Activated T-helper 17 cell treated with anti-CD3 and anti-CD28 coated beads, Interleukin-2, amount 50 U/mL, for 72 hours (primary cell): ENCODE data around the gene CCDC74A. TPM values are rescaled to one million over a fixed set of nuclear protein-coding genes. Genes with fewer than 3 reads are reported as not detected.
"Not testable (repeated sequence)": the region's sequence is repeated elsewhere in the genome, so short reads cannot be mapped to it uniquely, and the experiment has no call there.

ENCODE experiments used
- ATAC-seq: fragments of 150-1000 bp; cut with Tn5 transposase; replicated peaks from 2 replicates; pipeline ENCODE4 v1.10.0; 2021; ENCODE audit warnings: mild to moderate bottlenecking, moderate library complexity
- H3K27ac Mint-ChIP-seq: one replicate; pipeline ENCODE4 v1.8.0; 2022; ENCODE audit warnings: mixed read lengths
- H3K27me3 Mint-ChIP-seq: one replicate; pipeline ENCODE4 v1.8.0; 2022; ENCODE audit warnings: mixed read lengths
- H3K36me3 Mint-ChIP-seq: one replicate; pipeline ENCODE4 v1.8.0; 2022; ENCODE audit warnings: low read depth, mild to moderate bottlenecking, mixed read lengths
- H3K4me1 Mint-ChIP-seq: one replicate; pipeline ENCODE4 v1.8.0; 2022; ENCODE audit warnings: mixed read lengths
- H3K4me3 Mint-ChIP-seq: one replicate; pipeline ENCODE4 v1.8.0; 2022; ENCODE audit warnings: mild to moderate bottlenecking, mixed read lengths
- H3K9me3 Mint-ChIP-seq: one replicate; pipeline ENCODE4 v1.8.0; 2022; ENCODE audit warnings: mixed read lengths
- total RNA-seq, 2 donors: library from RNA; stranded (reverse); gene quantifications; one replicate each; pipeline ENCODE4 v1.2.3, GENCODE V29; 2022

Gene CCDC74A
- total RNA-seq = 1 to 10 TPM; 2.7 to 5.9 TPM

- H3K9me3 Mint-ChIP-seq, H3K36me3 Mint-ChIP-seq, H3K27me3 Mint-ChIP-seq, H3K4me1 Mint-ChIP-seq: not testable (repeated sequence)
- peak; percentile 95 for ATAC-seq
- Mint-ChIP-seq H3K27ac (peak within 1 kb of the TSS; percentile 84), H3K4me3 (peak within 1 kb of the TSS; percentile 85)
Observed at GRCh38 chr2:131527131-131528001, at the start of gene CCDC74A. Gene CCDC74A, plus strand, starts transcription at chr2:131527888. Its CDS starts 83 bp downstream, at chr2:131527971.

- ATAC-seq, H3K4me3 Mint-ChIP-seq, H3K4me1 Mint-ChIP-seq, H3K27me3 Mint-ChIP-seq, H3K36me3 Mint-ChIP-seq, H3K9me3 Mint-ChIP-seq, H3K27ac Mint-ChIP-seq: not testable (repeated sequence)
Observed at GRCh38 chr2:131478074-131478849, 49.4 kb upstream of the CCDC74A start.

GRCh38 chr2:131478850-131479461 is 48.7 kb upstream of the CCDC74A start:
- not testable (repeated sequence) for H3K4me3 Mint-ChIP-seq, H3K36me3 Mint-ChIP-seq, H3K27ac Mint-ChIP-seq, H3K4me1 Mint-ChIP-seq, H3K9me3 Mint-ChIP-seq, H3K27me3 Mint-ChIP-seq
- ATAC-seq = peak; percentile 12

DNA sequence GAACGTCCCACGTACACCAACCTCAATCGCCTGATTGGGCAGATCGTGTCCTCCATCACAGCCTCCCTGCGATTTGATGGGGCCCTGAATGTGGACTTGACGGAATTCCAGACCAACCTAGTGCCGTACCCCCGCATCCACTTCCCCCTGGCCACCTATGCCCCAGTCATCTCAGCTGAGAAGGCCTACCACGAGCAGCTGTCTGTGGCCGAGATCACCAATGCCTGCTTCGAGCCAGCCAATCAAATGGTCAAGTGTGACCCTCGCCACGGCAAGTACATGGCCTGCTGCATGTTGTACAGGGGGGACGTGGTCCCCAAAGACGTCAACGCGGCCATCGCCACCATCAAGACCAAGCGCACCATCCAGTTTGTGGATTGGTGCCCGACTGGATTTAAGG is 47.3 kb upstream of the CCDC74A start:
- not testable (repeated sequence) for H3K4me3 Mint-ChIP-seq, H3K36me3 Mint-ChIP-seq, H3K27ac Mint-ChIP-seq, H3K9me3 Mint-ChIP-seq, H3K4me1 Mint-ChIP-seq, H3K27me3 Mint-ChIP-seq, ATAC-seq

GRCh38 chr2:131482506-131483155 is 45.1 kb upstream of the CCDC74A start:
- peaks cover 21% of the 10 kb centered on the region for H3K36me3 Mint-ChIP-seq
- not testable (repeated sequence) for H3K27me3 Mint-ChIP-seq, H3K4me3 Mint-ChIP-seq

DNA sequence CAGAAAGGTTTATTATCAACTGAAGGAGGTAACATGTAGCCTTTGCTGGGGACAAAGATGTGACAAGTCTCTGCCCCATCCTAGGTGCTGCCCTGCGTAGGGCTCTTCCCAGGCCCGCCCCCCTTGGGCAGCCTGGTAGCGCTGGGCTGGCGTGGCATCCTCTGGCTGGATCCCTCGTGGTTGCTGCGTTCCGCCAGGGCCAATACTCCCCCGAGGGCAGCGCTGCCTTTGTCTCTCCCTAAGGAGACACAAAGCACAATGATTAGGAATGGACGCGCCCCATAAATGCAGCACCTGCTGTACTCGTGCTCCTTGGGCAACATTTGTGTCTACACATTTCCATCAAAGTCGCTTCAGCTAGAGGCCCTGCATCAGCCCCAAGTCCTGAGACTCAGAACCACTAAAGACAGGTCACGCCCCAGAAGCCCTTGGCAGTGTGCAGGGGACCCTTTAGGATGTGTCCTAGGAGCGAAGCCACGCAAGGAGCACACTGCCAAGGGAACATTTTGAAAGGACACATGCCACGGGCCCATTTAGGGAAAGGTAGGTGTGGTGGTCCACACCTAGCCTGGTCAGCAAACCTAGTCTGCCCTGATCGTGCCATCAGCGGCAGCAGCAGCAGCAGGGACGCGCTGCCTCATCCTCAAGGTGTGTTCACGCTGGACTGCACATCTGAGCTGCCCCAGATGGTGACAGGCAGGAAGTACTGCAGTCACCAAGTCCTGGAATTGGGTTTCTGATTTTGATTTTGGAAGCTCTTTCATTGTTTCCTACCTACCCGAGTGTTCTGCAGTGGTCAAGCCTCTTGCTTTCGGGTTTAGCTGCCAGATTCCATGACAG is 43.5 kb upstream of the CCDC74A start:
- not testable (repeated sequence) for H3K4me1 Mint-ChIP-seq, ATAC-seq, H3K27me3 Mint-ChIP-seq, H3K9me3 Mint-ChIP-seq, H3K4me3 Mint-ChIP-seq, H3K27ac Mint-ChIP-seq
- H3K36me3 Mint-ChIP-seq = peaks cover 37% of the 10 kb centered on the region

More at GRCh38 chr2:131482506-131483155, 45.1 kb upstream of the CCDC74A start:
- H3K27ac Mint-ChIP-seq, ATAC-seq, H3K4me1 Mint-ChIP-seq, H3K9me3 Mint-ChIP-seq: not testable (repeated sequence)

DNA sequence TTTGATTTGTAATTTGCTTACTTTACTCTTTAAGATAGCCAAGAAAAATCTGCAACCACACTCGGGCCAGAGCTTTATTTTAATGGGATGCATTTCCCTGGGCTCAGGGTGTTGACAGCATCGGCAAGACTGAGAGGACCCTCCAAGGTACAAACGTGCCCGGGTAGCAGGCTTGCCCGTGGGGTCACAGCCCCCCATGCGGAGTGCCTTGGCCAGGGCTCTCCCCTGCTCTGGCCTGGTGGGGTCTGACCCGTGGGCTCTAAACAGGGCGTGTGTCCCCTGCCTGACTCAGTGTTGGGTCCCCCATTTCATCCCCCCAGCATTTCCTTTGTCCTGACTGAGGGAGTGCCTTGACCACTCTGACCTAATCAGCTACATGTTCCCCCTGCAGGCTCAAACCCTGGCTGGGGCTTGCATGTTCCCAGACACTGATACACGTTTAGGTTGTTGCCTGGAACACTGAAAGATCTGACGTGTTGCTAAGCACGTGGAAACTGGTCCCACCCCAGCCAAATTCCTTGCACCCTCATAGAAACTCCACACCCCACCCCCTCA is 42.7 kb upstream of the CCDC74A start:
- not testable (repeated sequence) for H3K4me3 Mint-ChIP-seq, H3K4me1 Mint-ChIP-seq, H3K9me3 Mint-ChIP-seq, H3K27me3 Mint-ChIP-seq, H3K27ac Mint-ChIP-seq, ATAC-seq
- peaks cover 40% of the 10 kb centered on the region for H3K36me3 Mint-ChIP-seq

- H3K36me3 Mint-ChIP-seq = peaks cover 54% of the 10 kb centered on the region
- not testable (repeated sequence) for ATAC-seq, H3K27me3 Mint-ChIP-seq, H3K4me1 Mint-ChIP-seq, H3K9me3 Mint-ChIP-seq, H3K4me3 Mint-ChIP-seq, H3K27ac Mint-ChIP-seq
Observed at GRCh38 chr2:131486201-131486902, 41.3 kb upstream of the CCDC74A start.

GRCh38 chr2:131488306-131489205 is 39.1 kb upstream of the CCDC74A start:
- Mint-ChIP-seq H3K36me3 (peaks cover 58% of the 10 kb centered on the region), H3K4me3 (no peak overlapping the region)

GRCh38 chr2:131490616-131491468 is 36.8 kb upstream of the CCDC74A start:
- not testable (repeated sequence) for H3K27me3 Mint-ChIP-seq, H3K9me3 Mint-ChIP-seq
- ATAC-seq = peak; percentile 8

More at GRCh38 chr2:131488306-131489205, 39.1 kb upstream of the CCDC74A start:
- ATAC-seq = no peak
- H3K4me1 Mint-ChIP-seq = peaks cover 5% of the 10 kb centered on the region
- no peaks in the 10 kb centered on the region for H3K9me3 Mint-ChIP-seq
- H3K27me3 Mint-ChIP-seq = no peaks in the 10 kb centered on the region
- peak overlapping the region; percentile 43 for H3K27ac Mint-ChIP-seq

GRCh38 chr2:131491469-131491836 is 36.2 kb upstream of the CCDC74A start:
- peaks cover 57% of the 10 kb centered on the region for H3K36me3 Mint-ChIP-seq
- peak; percentile 18 for ATAC-seq

More at GRCh38 chr2:131490616-131491468, 36.8 kb upstream of the CCDC74A start:
- Mint-ChIP-seq H3K36me3 (peaks cover 59% of the 10 kb centered on the region), H3K4me3 (peak overlapping the region; percentile 86), H3K27ac (peak overlapping the region; percentile 93), H3K4me1 (peaks cover 10% of the 10 kb centered on the region)

More at GRCh38 chr2:131491469-131491836, 36.2 kb upstream of the CCDC74A start:
- H3K4me3 Mint-ChIP-seq = peak overlapping the region; percentile 86
- H3K9me3 Mint-ChIP-seq, H3K27me3 Mint-ChIP-seq: not testable (repeated sequence)
- H3K27ac Mint-ChIP-seq = peak overlapping the region; percentile 93
- H3K4me1 Mint-ChIP-seq = peaks cover 10% of the 10 kb centered on the region
